Glutamatergic neuron (in vitro differentiated cells): ENCODE measurements around the gene PEX11G. TPM values are rescaled to one million over a fixed set of nuclear protein-coding genes. Genes with fewer than 3 reads are reported as not detected.

ENCODE experiments used
- DNase-seq: peaks from one replicate; pipeline ENCODE4 v3.0.0; 2022
- H3K27ac Mint-ChIP-seq: one replicate; pipeline ENCODE4 v1.8.0; 2020; ENCODE audit warnings: mild to moderate bottlenecking, mixed read lengths, inconsistent platforms; ENCODE audit not compliant: unreplicated experiment
- H3K27me3 Mint-ChIP-seq: one replicate; pipeline ENCODE4 v1.8.0; 2020; ENCODE audit warnings: mild to moderate bottlenecking, moderate library complexity, mixed read lengths, inconsistent platforms; ENCODE audit not compliant: unreplicated experiment
- H3K36me3 Mint-ChIP-seq: one replicate; pipeline ENCODE4 v1.8.0; 2020; ENCODE audit warnings: mild to moderate bottlenecking, mixed read lengths, inconsistent platforms; ENCODE audit not compliant: unreplicated experiment
- H3K4me1 Mint-ChIP-seq: one replicate; pipeline ENCODE4 v1.8.0; 2020; ENCODE audit warnings: mild to moderate bottlenecking, low read depth, mixed read lengths, inconsistent platforms; ENCODE audit not compliant: unreplicated experiment
- H3K4me3 Mint-ChIP-seq: one replicate; pipeline ENCODE4 v1.8.0; 2020; ENCODE audit warnings: mild to moderate bottlenecking, mixed read lengths, inconsistent platforms; ENCODE audit not compliant: unreplicated experiment
- H3K9me3 Mint-ChIP-seq: one replicate; pipeline ENCODE4 v1.8.0; 2020; ENCODE audit warnings: mild to moderate bottlenecking, moderate library complexity, mixed read lengths, inconsistent platforms; ENCODE audit not compliant: unreplicated experiment
- total RNA-seq: library from RNA; stranded (reverse); fragmentation: NEBNext Ultra II Directional; extraction: Animal tissue kit (Norgen Biotek cat#: 25700); gene quantifications from one replicate; pipeline ENCODE4 v1.2.1, GENCODE V29; 2021; ENCODE audit not compliant: unreplicated experiment
- TF ChIP-seq, protein P1 (sequence below): fragments of 200-600 bp; sonication (generic); IDR thresholded peaks from one replicate; pipeline ENCODE4 v1.5.0; 2021; ENCODE audit not compliant: partially characterized antibody, unreplicated experiment

The PEX11G gene
- total RNA-seq, 1 donor from 2014 or later: 2.6 TPM

DNA sequence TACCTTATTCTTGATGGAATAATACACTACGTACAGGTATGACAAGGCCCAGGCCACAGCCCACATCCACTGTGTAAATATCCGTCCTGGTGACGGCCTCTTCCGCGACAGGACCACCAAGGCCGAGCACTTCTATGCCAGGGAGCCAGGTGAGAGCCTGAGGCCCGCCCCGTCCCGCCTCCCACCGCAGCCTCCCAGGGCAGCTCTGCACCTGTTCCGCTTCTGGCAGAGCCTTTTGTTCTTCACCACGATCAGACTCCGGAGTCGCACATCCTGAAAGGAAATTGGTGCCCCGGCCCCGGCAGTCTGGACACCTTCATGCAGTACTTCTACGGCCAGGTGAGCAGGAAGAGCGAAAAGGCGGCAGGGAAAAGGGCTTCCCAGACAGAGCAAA lies 16.4 kb upstream of the PEX11G start:
- H3K4me3 Mint-ChIP-seq: no peak overlapping the region
- no peaks in the 10 kb centered on the region for H3K4me1 Mint-ChIP-seq
- H3K27ac Mint-ChIP-seq: no peak overlapping the region
- peaks cover 6% of the 10 kb centered on the region for H3K27me3 Mint-ChIP-seq
- no peak for DNase-seq
- TF ChIP-seq, protein P1, sequence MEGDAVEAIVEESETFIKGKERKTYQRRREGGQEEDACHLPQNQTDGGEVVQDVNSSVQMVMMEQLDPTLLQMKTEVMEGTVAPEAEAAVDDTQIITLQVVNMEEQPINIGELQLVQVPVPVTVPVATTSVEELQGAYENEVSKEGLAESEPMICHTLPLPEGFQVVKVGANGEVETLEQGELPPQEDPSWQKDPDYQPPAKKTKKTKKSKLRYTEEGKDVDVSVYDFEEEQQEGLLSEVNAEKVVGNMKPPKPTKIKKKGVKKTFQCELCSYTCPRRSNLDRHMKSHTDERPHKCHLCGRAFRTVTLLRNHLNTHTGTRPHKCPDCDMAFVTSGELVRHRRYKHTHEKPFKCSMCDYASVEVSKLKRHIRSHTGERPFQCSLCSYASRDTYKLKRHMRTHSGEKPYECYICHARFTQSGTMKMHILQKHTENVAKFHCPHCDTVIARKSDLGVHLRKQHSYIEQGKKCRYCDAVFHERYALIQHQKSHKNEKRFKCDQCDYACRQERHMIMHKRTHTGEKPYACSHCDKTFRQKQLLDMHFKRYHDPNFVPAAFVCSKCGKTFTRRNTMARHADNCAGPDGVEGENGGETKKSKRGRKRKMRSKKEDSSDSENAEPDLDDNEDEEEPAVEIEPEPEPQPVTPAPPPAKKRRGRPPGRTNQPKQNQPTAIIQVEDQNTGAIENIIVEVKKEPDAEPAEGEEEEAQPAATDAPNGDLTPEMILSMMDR: no peak
- H3K36me3 Mint-ChIP-seq: no peaks in the 10 kb centered on the region
- no peaks in the 10 kb centered on the region for H3K9me3 Mint-ChIP-seq

DNA sequence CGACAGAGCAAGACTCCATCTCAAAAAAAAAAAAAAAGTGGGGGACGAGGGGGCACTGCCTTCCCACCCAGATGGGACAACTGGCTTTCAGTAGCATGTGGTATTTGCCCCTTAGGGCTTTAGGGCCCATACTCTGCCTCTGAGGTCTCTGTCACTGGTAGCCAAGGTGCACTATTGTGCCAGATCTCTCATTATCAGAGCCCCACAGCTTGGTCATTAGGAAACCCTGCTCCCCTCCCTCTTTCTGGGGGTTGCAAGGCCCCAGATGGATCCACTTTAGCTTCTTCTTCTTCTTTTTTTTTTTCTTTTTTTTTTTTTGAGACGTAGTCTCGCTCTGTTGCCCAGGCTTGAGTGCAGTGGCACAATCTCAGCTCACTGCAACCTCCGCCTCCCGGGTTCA lies 15.8 kb upstream of the PEX11G start:
- no peak overlapping the region for H3K27ac Mint-ChIP-seq
- H3K9me3 Mint-ChIP-seq: no peaks in the 10 kb centered on the region
- H3K4me3 Mint-ChIP-seq: no peak overlapping the region
- H3K27me3 Mint-ChIP-seq: peaks cover 6% of the 10 kb centered on the region
- no peak for DNase-seq
- no peaks in the 10 kb centered on the region for H3K4me1 Mint-ChIP-seq
- TF ChIP-seq, protein P1: no peak
- no peaks in the 10 kb centered on the region for H3K36me3 Mint-ChIP-seq

DNA sequence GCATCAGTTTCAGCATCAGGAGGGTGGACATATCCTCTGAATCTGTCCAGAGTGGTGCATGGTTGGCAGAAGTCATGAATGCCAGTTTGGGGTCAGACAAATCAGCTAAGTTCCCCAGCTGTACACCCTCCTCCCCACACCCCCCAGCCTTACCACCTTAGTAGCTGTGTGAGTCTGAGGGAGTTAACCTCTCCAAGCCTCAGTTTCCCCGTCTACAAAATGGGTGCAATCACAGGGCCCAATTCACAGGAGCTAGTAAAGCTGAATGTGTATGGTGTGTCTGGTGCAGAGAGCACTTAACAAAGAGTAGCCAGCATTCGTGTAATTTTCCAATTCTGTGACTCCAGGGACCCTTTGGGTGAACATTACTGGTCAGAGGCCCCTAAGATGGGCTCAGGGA lies 13.7 kb upstream of the PEX11G start:
- no peaks in the 10 kb centered on the region for H3K36me3 Mint-ChIP-seq
- H3K4me1 Mint-ChIP-seq: no peaks in the 10 kb centered on the region
- no peak overlapping the region for H3K27ac Mint-ChIP-seq
- H3K9me3 Mint-ChIP-seq: no peaks in the 10 kb centered on the region
- TF ChIP-seq, protein P1: no peak
- H3K4me3 Mint-ChIP-seq: no peak overlapping the region
- DNase-seq: no peak
- H3K27me3 Mint-ChIP-seq: peaks cover 6% of the 10 kb centered on the region

DNA sequence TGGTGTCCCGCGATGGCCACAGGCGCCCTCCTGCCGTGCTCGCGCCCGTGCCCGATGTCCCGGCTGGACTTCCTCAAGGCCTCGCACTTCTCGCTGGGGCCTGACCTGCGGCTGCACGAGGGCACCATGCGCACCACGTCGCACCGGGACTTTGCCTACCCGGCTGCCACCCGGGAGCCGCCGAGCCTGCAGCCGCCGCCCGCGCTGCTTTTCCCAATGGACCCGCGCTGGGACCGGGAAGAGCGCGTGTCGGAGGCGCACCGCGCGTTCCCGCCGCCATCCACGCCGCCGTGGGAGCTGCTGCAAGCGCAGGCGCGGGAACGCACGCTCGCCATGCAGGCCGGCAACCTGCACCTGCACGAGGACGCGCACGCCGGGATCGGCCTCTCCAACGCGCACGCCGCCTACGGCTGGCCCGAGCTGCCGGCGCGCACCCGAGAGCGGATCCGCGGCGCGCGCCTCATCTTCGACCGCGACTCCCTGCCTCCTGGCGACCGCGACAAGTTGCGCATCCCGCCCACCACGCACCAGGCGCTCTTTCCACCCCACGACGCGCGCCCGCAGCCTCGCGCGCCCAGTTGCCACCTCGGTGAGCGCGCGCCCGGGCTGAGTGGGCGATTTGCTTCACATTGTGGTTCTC lies 12.1 kb upstream of the PEX11G start:
- Mint-ChIP-seq H3K4me1 (no peaks in the 10 kb centered on the region), H3K27me3 (peaks cover 6% of the 10 kb centered on the region)
- TF ChIP-seq, protein P1: peak; percentile 15

DNA sequence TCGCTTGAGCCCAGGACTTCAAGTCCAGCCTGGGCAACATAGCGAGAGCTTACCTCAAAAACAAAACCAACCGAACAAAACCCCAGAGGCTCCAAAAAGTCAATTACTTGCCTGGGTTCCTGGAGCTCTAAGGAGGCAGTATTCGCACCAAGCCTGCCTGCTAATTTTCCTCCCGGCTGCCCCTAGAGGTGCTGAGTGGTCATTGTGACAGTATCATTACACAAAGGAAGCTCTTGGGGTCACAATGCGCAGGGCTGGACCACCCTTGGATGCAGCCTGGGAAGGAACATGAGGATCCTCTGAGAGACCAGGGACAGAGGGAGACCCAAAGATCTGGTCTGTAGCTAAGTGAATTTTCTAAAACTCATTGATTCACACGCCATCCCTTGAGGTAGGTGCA lies 8.5 kb upstream of the PEX11G start:
- Mint-ChIP-seq H3K36me3 (no peaks in the 10 kb centered on the region), H3K9me3 (peaks cover 3% of the 10 kb centered on the region), H3K4me3 (no peak overlapping the region), H3K27ac (no peak overlapping the region), H3K4me1 (peaks cover 6% of the 10 kb centered on the region), H3K27me3 (peaks cover 8% of the 10 kb centered on the region)
- peak; percentile 50 for DNase-seq
- TF ChIP-seq, protein P1: peak; percentile 45

More for the DNA sequence above, 12.1 kb upstream of the PEX11G start:
- DNase-seq: peak; percentile 88
- no peaks in the 10 kb centered on the region for H3K9me3 Mint-ChIP-seq
- H3K4me3 Mint-ChIP-seq: peak overlapping the region; percentile 68
- H3K27ac Mint-ChIP-seq: no peak overlapping the region
- H3K36me3 Mint-ChIP-seq: no peaks in the 10 kb centered on the region
